ENCODE data around the gene RFNG. TPM values are rescaled to one million over a fixed set of nuclear protein-coding genes. Genes with fewer than 3 reads are reported as not detected.

RFNG gene
- total RNA-seq, 1 experiment from 2014 or later = 40.4 TPM

DNA sequence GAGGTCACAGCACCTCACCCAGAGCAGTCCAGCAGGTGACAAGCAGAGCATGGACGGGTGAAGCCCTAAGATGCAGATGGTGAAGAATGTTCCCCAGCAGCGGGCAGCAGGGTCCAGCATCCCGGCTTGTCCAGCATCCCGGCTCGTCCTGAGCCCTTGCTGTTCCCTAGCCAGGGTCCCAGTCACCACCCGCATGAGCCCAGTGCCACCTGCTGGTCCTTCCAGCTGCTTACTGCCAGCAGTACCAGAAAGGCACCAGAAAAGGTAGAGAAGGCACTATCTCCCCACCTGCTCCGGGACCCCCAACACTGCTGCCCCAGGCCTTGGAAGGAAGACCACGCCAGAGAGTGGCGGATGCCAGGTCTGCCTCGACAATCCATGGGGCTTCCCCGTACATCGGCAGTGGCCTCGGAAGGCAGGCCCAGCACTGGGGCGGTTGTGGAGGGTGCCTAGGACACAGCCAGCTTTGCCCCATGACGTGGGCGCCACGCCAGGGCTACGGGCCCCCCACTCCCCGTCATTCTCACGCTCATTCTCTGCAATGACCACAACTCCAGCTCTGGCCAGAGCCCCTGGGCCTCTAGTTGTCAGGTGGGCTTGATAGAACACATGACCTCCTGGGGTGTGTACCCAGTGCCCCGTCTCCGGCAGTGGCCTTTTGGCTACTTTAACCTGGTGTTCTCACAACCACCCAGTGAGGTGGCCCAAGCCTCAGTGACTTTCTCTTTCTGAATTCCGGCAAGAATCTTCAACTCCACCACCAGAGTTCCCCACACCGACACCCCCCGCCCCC, 30.3 kb downstream of the RFNG start:
- Histone ChIP-seq H3K9me2 (ENCODE audit: insufficient read depth) (no peaks in the 10 kb centered on the region), H3K36me3 (ENCODE audit: low read depth) (no peaks in the 10 kb centered on the region), H4K20me1 (ENCODE audit: insufficient read depth) (peaks cover 5% of the 10 kb centered on the region; the same call in 1 of the 2 replicates), H3K79me2 (ENCODE audit: low read depth) (peaks cover 11% of the 10 kb centered on the region; the same call in 1 of the 2 replicates), H2AFZ (no peak overlapping the region), H3K27me3 (ENCODE audit: insufficient read depth, low read depth) (no peaks in the 10 kb centered on the region), H3K4me3 (peak overlapping the region; percentile 84; the same call in 1 of the 2 replicates), H3F3A (ENCODE audit: insufficient read depth, low read depth) (peaks cover 6% of the 10 kb centered on the region; the same call in 1 of the 2 replicates), H3K4me1 (replicated peaks; ENCODE audit: insufficient read depth) (peaks cover 6% of the 10 kb centered on the region; the same call in 1 of the 2 replicates), H3K4me2 (peak overlapping the region; percentile 89), H3K27ac (no peak overlapping the region), H3K9me3 (ENCODE audit: insufficient read depth, low read depth) (no peaks in the 10 kb centered on the region)
- ChIA-PET CTCF (interaction anchor here (1.5 to 3.2 kb wide), 5 partner anchors 16 to 109 kb away, joined by 3 to 18 read pairs (median 5); partner anchors contain the start of genes DCXR and NOTUM), POLR2A (ENCODE audit: unreplicated experiment) (interaction anchor here (0.6 kb wide), 1 partner anchor 154 kb away, joined by 3 read pairs; no protein-coding TSS in a partner anchor)
- intact Hi-C loops (cut with micrococcal nuclease; ENCODE audit: unreplicated experiment) = loop anchor here (1.0 to 5.0 kb wide), 2 partner anchors 62 to 339 kb away; partner anchors contain the start of genes ARL16 and HGS
- TSS peak; percentile 48 for BruUV-seq (replicated peaks)
- peak; percentile 45 to 85 for DNase-seq
- TF ChIP-seq, protein P1, sequence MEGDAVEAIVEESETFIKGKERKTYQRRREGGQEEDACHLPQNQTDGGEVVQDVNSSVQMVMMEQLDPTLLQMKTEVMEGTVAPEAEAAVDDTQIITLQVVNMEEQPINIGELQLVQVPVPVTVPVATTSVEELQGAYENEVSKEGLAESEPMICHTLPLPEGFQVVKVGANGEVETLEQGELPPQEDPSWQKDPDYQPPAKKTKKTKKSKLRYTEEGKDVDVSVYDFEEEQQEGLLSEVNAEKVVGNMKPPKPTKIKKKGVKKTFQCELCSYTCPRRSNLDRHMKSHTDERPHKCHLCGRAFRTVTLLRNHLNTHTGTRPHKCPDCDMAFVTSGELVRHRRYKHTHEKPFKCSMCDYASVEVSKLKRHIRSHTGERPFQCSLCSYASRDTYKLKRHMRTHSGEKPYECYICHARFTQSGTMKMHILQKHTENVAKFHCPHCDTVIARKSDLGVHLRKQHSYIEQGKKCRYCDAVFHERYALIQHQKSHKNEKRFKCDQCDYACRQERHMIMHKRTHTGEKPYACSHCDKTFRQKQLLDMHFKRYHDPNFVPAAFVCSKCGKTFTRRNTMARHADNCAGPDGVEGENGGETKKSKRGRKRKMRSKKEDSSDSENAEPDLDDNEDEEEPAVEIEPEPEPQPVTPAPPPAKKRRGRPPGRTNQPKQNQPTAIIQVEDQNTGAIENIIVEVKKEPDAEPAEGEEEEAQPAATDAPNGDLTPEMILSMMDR (conservative IDR thresholded peaks at IDR 0.05) = peak; percentile 73
- no peak for TF ChIP-seq EZH2 (IDR thresholded peaks at IDR 0.05; ENCODE audit: low read depth)

DNA sequence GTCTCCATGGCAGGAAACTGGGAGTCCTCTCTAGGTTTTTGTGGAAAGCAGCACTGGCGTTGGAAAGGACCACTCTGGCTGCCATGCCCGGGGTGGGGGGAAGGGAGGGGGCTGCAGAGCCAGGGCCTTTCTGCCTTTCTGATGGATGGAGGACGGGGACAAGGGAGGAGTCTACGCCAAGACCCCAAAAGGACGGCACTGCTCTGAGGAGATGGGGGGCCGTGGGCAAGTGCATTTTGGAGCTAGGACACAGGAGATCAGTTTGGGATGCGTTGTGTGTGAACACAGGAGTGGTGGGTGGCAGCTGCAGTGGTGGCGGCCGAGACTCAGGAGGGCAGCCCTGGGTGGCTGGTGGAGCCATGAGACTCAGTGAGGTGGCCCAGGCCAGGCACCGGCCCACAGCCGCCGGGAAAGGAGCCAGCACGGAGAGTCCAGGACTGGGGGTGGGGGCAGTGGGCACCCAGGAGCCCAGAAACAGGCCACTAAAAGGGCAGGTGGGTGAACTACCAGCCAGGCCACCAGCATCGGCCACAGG, 31.0 kb downstream of the RFNG start:
- H3F3A ChIP-seq (ENCODE audit: insufficient read depth, low read depth) = peaks cover 6% of the 10 kb centered on the region; the same call in 1 of the 2 replicates
- H3K36me3 ChIP-seq (ENCODE audit: low read depth) = no peaks in the 10 kb centered on the region
- H2AFZ ChIP-seq = no peak overlapping the region
- intact Hi-C loops (cut with micrococcal nuclease; ENCODE audit: unreplicated experiment) = loop anchor here (1.0 to 5.0 kb wide), 2 partner anchors 61 to 338 kb away; partner anchors contain the start of genes ARL16 and HGS
- peaks cover 11% of the 10 kb centered on the region; the same call in 1 of the 2 replicates for H3K79me2 ChIP-seq (ENCODE audit: low read depth)
- no peaks in the 10 kb centered on the region for H3K27me3 ChIP-seq (ENCODE audit: insufficient read depth, low read depth)
- no peak overlapping the region for H3K27ac ChIP-seq
- BruUV-seq (replicated peaks) = no TSS peak
- H3K4me3 ChIP-seq = no peak overlapping the region
- peaks cover 6% of the 10 kb centered on the region; the same call in 1 of the 2 replicates for H3K4me1 ChIP-seq (replicated peaks; ENCODE audit: insufficient read depth)
- CTCF ChIA-PET = interaction anchor here (0.6 to 3.2 kb wide), 8 partner anchors 17 to 305 kb away, joined by 3 to 18 read pairs (median 5); partner anchors contain the start of genes DCXR and NOTUM
- H4K20me1 ChIP-seq (ENCODE audit: insufficient read depth) = peaks cover 5% of the 10 kb centered on the region; the same call in 1 of the 2 replicates
- no peak for TF ChIP-seq EZH2 (IDR thresholded peaks at IDR 0.05; ENCODE audit: low read depth)
- TF ChIP-seq, protein P1 (conservative IDR thresholded peaks at IDR 0.05) = no peak
- no peaks in the 10 kb centered on the region for H3K9me3 ChIP-seq (ENCODE audit: insufficient read depth, low read depth)
- peak overlapping the region; percentile 89; the same call in 1 of the 2 replicates for H3K4me2 ChIP-seq
- POLR2A ChIA-PET (ENCODE audit: unreplicated experiment) = interaction anchor here (0.6 to 0.7 kb wide), 2 partner anchors 11 to 153 kb away, joined by 3 to 13 read pairs; no protein-coding TSS in a partner anchor
- no peak for DNase-seq
- H3K9me2 ChIP-seq (ENCODE audit: insufficient read depth) = no peaks in the 10 kb centered on the region

Measured in PC-9 (cell line).